Measurements from ENCODE around the gene ZC3H7B. TPM values are rescaled to one million over a fixed set of nuclear protein-coding genes. Genes with fewer than 3 reads are reported as not detected.

Gene ZC3H7B
- polyA plus RNA-seq, 2 of the 4 experiments (the other 2 are of a cell fraction) = 12.4 to 22.8 TPM

DNA sequence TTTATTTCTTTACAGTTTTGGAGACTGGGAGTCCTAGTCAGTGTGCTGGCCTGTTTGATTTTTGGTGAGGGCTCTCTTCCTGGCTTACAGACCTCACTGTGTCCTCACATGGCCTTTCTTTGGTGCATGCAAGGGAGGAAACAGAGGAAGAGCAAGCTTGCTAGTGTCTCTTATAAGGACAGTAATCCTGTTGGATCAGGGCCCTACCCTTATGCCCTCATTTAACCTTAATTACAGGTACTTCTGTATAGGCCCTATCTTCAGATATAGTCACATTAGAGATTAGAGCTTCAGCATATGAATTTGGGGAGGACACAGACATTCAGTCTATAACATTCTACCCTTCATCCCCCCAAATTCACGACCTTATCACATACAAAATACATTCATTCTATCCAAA lies 14.3 kb downstream of the ZC3H7B start:
- POLR2A ChIA-PET = no interaction called here
- H3K9me3 ChIP-seq = no peaks in the 10 kb centered on the region
- CTCF ChIA-PET = no interaction called here
- H3K27ac ChIP-seq = no peak overlapping the region
- H3K4me2 ChIP-seq = no peak overlapping the region
- TF ChIP-seq CBX2 (IDR thresholded peaks at IDR 0.05; ENCODE audit: borderline replicate concordance, low read depth) (no peak), GATA3 (IDR thresholded peaks at IDR 0.05; ENCODE audit: borderline replicate concordance) (no peak), NPAS2 (CRISPR knock-in tag; IDR thresholded peaks at IDR 0.05; ENCODE audit: borderline replicate concordance) (no peak), POLR2AphosphoS2 (conservative IDR thresholded peaks at IDR 0.05; ENCODE audit: low read length) (no peak), HOXB13 (CRISPR knock-in tag; IDR thresholded peaks at IDR 0.05; ENCODE audit: low read depth) (no peak), HOXB5 (CRISPR knock-in tag; IDR thresholded peaks at IDR 0.05) (no peak), FOSB (CRISPR knock-in tag; IDR thresholded peaks at IDR 0.05) (no peak), JUNB (IDR thresholded peaks at IDR 0.05) (no peak), ZFP36 (IDR thresholded peaks at IDR 0.05; ENCODE audit: borderline replicate concordance, partially characterized antibody) (no peak), ZSCAN20 (CRISPR knock-in tag; IDR thresholded peaks at IDR 0.05) (no peak), RAD21 (conservative IDR thresholded peaks at IDR 0.05 in 1 of 2, IDR thresholded peaks at IDR 0.05 in 1 of 2) (no peak), ESRRA (IDR thresholded peaks at IDR 0.05; ENCODE audit: borderline replicate concordance, low read length) (no peak), BHLHE40 (IDR thresholded peaks at IDR 0.05; ENCODE audit: low read depth, low read length) (no peak)
- TF ChIP-seq, protein P1, sequence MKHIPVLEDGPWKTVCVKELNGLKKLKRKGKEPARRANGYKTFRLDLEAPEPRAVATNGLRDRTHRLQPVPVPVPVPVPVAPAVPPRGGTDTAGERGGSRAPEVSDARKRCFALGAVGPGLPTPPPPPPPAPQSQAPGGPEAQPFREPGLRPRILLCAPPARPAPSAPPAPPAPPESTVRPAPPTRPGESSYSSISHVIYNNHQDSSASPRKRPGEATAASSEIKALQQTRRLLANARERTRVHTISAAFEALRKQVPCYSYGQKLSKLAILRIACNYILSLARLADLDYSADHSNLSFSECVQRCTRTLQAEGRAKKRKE (CRISPR knock-in tag; IDR thresholded peaks at IDR 0.05; ENCODE audit: low read depth) = no peak
- TF ChIP-seq, protein P2, sequence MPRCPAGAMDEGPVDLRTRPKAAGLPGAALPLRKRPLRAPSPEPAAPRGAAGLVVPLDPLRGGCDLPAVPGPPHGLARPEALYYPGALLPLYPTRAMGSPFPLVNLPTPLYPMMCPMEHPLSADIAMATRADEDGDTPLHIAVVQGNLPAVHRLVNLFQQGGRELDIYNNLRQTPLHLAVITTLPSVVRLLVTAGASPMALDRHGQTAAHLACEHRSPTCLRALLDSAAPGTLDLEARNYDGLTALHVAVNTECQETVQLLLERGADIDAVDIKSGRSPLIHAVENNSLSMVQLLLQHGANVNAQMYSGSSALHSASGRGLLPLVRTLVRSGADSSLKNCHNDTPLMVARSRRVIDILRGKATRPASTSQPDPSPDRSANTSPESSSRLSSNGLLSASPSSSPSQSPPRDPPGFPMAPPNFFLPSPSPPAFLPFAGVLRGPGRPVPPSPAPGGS (IDR thresholded peaks at IDR 0.05) = no peak
- TF ChIP-seq, protein P3, sequence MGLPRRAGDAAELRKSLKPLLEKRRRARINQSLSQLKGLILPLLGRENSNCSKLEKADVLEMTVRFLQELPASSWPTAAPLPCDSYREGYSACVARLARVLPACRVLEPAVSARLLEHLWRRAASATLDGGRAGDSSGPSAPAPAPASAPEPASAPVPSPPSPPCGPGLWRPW (IDR thresholded peaks at IDR 0.05) = no peak
- no peak for FAIRE-seq
- DNase-seq (ENCODE audit: low read depth in 1 of 2, low spot score in 1 of 2) = no peak
- H3K4me1 ChIP-seq = peaks cover 6% of the 10 kb centered on the region; the same call in 1 of the 3 replicates
- no peak for ATAC-seq
- 80% methylated on average over 1 of the region's 1 CpG for WGBS (ENCODE audit: missing lambda C conversion rate)
- no peak overlapping the region for H3K4me3 ChIP-seq

DNA sequence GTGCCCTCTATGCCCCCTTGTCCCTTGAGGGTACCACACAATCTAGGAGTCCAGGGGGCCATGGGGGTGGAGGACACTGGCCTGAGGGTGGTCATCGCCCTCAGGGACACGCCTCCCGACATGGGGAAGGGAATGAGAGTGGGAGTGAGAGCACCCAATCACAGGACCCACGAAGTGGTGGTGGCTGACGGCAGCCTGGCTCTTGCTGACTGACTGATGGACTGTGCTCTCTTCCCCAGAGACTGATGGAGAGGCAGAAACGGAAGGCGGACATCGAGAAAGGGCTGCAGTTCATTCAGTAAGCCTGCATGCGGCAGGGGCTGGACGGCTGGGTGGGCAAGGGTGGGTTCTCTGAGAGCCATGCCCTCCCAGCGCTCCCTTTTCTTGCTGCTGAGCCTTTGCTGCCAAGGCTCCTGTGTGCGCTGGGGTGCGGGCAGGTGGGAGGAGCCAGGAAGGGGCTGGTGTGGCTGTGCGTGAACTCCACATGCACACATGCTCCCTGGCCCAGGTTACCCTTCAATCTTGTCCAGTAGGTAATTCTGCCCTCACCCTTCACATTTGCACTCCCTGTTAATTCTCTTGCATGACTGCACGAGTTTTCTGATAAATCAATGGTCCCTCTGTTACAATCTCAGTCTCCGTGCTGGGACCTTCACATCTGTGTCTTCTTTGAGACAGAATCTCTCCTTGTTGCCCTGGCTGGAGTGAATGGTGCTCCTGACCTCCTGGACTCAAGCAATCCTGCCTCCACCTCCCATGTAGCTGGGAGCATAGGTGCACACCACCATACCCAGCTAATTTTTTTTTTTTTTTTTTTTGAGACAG lies 19.3 kb downstream of the ZC3H7B start:
- POLR2A ChIA-PET = no interaction called here
- no peak for ATAC-seq
- FAIRE-seq = no peak
- H3K4me1 ChIP-seq = no peaks in the 10 kb centered on the region
- no peak overlapping the region for H3K4me3 ChIP-seq
- DNase-seq (ENCODE audit: low read depth in 1 of 2, low spot score in 1 of 2) = no peak
- no peaks in the 10 kb centered on the region for H3K9me3 ChIP-seq
- no peak overlapping the region for H3K4me2 ChIP-seq
- TF ChIP-seq RCOR1 (IDR thresholded peaks at IDR 0.05; ENCODE audit: low read depth, low read length) (no peak), EP300 (IDR thresholded peaks at IDR 0.05) (no peak), HOXB13 (CRISPR knock-in tag; IDR thresholded peaks at IDR 0.05; ENCODE audit: low read depth) (no peak), CHD4 (IDR thresholded peaks at IDR 0.05; ENCODE audit: borderline replicate concordance) (no peak), CHD2 (IDR thresholded peaks at IDR 0.05; ENCODE audit: low read length, partially characterized antibody) (no peak), ESRRA (IDR thresholded peaks at IDR 0.05; ENCODE audit: borderline replicate concordance, low read length) (no peak), TFCP2L1 (CRISPR knock-in tag; IDR thresholded peaks at IDR 0.05) (no peak), BHLHE40 (IDR thresholded peaks at IDR 0.05; ENCODE audit: low read depth, low read length) (no peak)
- TF ChIP-seq, protein P2 (IDR thresholded peaks at IDR 0.05) = no peak
- TF ChIP-seq, protein P4, sequence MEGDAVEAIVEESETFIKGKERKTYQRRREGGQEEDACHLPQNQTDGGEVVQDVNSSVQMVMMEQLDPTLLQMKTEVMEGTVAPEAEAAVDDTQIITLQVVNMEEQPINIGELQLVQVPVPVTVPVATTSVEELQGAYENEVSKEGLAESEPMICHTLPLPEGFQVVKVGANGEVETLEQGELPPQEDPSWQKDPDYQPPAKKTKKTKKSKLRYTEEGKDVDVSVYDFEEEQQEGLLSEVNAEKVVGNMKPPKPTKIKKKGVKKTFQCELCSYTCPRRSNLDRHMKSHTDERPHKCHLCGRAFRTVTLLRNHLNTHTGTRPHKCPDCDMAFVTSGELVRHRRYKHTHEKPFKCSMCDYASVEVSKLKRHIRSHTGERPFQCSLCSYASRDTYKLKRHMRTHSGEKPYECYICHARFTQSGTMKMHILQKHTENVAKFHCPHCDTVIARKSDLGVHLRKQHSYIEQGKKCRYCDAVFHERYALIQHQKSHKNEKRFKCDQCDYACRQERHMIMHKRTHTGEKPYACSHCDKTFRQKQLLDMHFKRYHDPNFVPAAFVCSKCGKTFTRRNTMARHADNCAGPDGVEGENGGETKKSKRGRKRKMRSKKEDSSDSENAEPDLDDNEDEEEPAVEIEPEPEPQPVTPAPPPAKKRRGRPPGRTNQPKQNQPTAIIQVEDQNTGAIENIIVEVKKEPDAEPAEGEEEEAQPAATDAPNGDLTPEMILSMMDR (IDR thresholded peaks at IDR 0.05) = no peak
- CTCF ChIA-PET = no interaction called here
- H3K27ac ChIP-seq = no peak overlapping the region
- 93% methylated on average over 15 of the region's 16 CpGs for WGBS (ENCODE audit: missing lambda C conversion rate)

Measured in A549 (cell line).